Measurements from ENCODE around the gene CRABP1.

- TF ChIP-seq POLR2A (IDR thresholded peaks at IDR 0.05; ENCODE audit: low read depth) (no peak), POLR2AphosphoS5 (IDR thresholded peaks at IDR 0.05) (no peak), EP300 (IDR thresholded peaks at IDR 0.05) (no peak)
- TF ChIP-seq, protein P1, sequence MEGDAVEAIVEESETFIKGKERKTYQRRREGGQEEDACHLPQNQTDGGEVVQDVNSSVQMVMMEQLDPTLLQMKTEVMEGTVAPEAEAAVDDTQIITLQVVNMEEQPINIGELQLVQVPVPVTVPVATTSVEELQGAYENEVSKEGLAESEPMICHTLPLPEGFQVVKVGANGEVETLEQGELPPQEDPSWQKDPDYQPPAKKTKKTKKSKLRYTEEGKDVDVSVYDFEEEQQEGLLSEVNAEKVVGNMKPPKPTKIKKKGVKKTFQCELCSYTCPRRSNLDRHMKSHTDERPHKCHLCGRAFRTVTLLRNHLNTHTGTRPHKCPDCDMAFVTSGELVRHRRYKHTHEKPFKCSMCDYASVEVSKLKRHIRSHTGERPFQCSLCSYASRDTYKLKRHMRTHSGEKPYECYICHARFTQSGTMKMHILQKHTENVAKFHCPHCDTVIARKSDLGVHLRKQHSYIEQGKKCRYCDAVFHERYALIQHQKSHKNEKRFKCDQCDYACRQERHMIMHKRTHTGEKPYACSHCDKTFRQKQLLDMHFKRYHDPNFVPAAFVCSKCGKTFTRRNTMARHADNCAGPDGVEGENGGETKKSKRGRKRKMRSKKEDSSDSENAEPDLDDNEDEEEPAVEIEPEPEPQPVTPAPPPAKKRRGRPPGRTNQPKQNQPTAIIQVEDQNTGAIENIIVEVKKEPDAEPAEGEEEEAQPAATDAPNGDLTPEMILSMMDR (IDR thresholded peaks at IDR 0.05): no peak
Measured at GRCh38 chr15:78312536-78312935, 27.6 kb upstream of the CRABP1 start.
